Measurements from ENCODE around the gene SLITRK2.

SLITRK2 gene

DNA sequence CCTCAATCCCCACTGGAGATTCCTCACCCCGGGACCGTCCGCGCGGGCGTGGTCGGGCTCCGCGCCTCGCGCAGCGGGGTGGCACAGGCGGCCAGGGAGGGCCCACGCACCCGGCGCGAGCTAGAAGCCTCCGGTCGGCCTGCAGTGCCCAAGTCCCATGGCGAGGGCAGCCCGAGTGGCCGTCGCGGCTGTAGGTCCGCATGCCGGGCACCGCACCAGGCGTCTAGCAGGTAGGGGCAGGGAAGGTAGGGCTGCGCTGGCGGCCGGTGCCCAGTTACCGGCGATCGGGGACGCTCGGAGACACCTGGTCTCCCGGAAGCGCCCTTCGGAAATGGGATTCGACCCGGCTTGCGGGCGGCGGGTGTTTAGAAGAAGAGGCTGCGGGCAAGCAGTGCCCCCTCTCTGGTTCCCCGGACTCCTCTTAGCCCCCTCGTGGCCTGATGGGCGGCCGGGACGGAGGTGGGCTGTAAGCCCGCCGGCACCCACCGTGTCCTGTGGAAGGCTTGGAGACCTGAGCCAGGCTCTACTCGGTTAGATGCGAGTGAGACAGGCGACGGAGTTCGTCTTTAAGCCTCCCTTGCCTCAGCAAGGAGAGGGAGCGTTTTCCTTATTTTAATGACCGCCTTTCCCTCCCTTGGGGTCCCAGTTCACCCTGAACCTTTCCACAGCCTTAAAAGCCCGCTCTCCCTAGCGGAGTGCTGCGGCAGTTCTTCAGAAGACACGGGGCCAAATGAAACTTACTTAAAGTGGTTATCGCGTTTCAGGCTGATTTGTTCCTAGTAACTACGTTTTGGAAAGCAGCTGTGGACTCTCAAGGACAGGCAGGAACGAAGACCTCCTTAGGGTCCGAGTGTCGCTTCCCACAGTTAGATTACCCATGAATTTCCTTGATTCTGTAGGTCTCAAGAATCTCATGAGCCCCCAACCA, 821 bp downstream of the SLITRK2 start:
- Histone ChIP-seq H3K4me3 (ENCODE audit: low read depth, low read length) (no peak overlapping the region), H3K27me3 (no peaks in the 10 kb centered on the region), H3K4me1 (no peaks in the 10 kb centered on the region), H3K36me3 (no peaks in the 10 kb centered on the region), H3K9me3 (no peaks in the 10 kb centered on the region)
- TF ChIP-seq, protein P1, sequence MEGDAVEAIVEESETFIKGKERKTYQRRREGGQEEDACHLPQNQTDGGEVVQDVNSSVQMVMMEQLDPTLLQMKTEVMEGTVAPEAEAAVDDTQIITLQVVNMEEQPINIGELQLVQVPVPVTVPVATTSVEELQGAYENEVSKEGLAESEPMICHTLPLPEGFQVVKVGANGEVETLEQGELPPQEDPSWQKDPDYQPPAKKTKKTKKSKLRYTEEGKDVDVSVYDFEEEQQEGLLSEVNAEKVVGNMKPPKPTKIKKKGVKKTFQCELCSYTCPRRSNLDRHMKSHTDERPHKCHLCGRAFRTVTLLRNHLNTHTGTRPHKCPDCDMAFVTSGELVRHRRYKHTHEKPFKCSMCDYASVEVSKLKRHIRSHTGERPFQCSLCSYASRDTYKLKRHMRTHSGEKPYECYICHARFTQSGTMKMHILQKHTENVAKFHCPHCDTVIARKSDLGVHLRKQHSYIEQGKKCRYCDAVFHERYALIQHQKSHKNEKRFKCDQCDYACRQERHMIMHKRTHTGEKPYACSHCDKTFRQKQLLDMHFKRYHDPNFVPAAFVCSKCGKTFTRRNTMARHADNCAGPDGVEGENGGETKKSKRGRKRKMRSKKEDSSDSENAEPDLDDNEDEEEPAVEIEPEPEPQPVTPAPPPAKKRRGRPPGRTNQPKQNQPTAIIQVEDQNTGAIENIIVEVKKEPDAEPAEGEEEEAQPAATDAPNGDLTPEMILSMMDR (IDR thresholded peaks at IDR 0.05; ENCODE audit: low read depth, low read length), result no peak
- no peak for DNase-seq

DNA sequence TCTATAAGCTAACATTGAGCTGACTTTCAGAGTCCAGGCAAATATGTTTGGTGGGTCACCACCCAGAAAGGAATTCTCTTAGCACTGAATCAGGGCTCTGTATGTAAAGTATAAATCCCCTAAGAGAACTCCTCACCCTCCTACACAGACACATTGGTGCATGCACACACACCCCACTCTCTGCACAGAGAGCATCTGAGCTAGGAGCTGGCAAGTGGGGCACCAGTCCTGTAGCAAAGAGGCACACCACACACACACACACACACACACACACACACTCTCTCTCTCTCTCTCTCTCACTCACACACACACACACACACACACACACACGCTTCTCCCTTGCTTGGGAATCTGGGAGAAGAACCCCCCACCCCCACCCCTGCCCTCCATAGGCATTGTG, 3.2 kb downstream of the SLITRK2 start:
- H3K4me3 ChIP-seq (ENCODE audit: low read depth, low read length), result no peak overlapping the region
- H3K36me3 ChIP-seq, result no peaks in the 10 kb centered on the region
- no peaks in the 10 kb centered on the region for H3K27me3 ChIP-seq
- no peaks in the 10 kb centered on the region for H3K9me3 ChIP-seq
- no peaks in the 10 kb centered on the region for H3K4me1 ChIP-seq
- DNase-seq, result no peak
- TF ChIP-seq, protein P1 (IDR thresholded peaks at IDR 0.05; ENCODE audit: low read depth, low read length), result no peak

GRCh38 chrX:145821291-145821897, 3.8 kb downstream of the SLITRK2 start:
- H3K4me3 ChIP-seq (ENCODE audit: low read depth, low read length), result no peak overlapping the region
- TF ChIP-seq, protein P1 (IDR thresholded peaks at IDR 0.05; ENCODE audit: low read depth, low read length), result no peak
- no peaks in the 10 kb centered on the region for H3K36me3 ChIP-seq
- H3K27me3 ChIP-seq, result no peaks in the 10 kb centered on the region
- no peaks in the 10 kb centered on the region for H3K9me3 ChIP-seq
- no peak for DNase-seq
- no peaks in the 10 kb centered on the region for H3K4me1 ChIP-seq

DNA sequence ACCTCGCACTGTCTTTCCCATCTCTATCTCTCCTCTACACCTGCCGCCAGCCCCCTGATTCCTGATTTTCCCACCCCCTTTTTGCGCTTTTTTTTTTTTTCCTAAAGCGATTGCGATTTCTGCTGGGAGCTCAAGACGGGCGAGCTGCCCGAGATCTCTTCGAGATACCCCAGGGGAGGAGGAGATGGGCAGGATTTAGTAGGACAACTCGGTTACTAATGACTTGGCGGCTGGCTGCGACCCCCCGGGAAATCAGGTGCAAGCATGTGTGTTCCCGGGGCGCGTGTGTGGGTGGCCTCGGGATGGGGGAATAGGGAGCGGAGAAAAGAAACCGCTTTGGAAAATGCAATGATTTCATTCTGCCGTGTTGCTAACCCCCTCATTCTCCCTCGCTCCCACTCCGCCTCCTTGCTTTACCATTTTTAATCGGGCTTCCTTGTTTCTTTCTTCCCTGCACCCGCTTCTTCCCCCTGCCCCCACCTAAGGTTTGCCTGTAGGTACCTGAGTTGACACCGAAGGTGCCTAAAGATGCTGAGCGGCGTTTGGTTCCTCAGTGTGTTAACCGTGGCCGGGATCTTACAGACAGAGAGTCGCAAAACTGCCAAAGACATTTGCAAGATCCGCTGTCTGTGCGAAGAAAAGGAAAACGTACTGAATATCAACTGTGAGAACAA, 4.4 kb downstream of the SLITRK2 start:
- DNase-seq, result no peak
- TF ChIP-seq, protein P1 (IDR thresholded peaks at IDR 0.05; ENCODE audit: low read depth, low read length), result no peak
- Histone ChIP-seq H3K36me3 (no peaks in the 10 kb centered on the region), H3K4me1 (no peaks in the 10 kb centered on the region), H3K9me3 (no peaks in the 10 kb centered on the region), H3K4me3 (ENCODE audit: low read depth, low read length) (no peak overlapping the region), H3K27me3 (no peaks in the 10 kb centered on the region)

DNA sequence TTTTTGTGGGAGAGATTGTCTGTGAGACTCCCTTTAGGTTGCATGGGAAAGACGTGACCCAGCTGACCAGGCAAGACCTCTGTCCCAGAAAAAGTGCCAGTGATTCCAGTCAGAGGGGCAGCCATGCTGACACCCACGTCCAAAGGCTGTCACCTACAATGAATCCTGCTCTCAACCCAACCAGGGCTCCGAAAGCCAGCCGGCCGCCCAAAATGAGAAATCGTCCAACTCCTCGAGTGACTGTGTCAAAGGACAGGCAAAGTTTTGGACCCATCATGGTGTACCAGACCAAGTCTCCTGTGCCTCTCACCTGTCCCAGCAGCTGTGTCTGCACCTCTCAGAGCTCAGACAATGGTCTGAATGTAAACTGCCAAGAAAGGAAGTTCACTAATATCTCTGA, 5.5 kb downstream of the SLITRK2 start:
- Histone ChIP-seq H3K4me3 (ENCODE audit: low read depth, low read length) (no peak overlapping the region), H3K36me3 (no peaks in the 10 kb centered on the region), H3K4me1 (no peaks in the 10 kb centered on the region), H3K27me3 (no peaks in the 10 kb centered on the region), H3K9me3 (no peaks in the 10 kb centered on the region)
- TF ChIP-seq, protein P1 (IDR thresholded peaks at IDR 0.05; ENCODE audit: low read depth, low read length), result no peak
- DNase-seq, result no peak
